Lung (tissue), 12 donors: ENCODE measurements around the gene LARP4B. TPM values are rescaled to one million over a fixed set of nuclear protein-coding genes. Genes with fewer than 3 reads are reported as not detected.

Experiments used
- ATAC-seq: fragments of 200-7000 bp; cut with Tn5 transposase; one replicate; pipeline ENCODE4 v1.9.1; 2020; ENCODE audit warnings: moderate number of reproducible peaks; ENCODE audit not compliant: insufficient read depth, low FRiP score
- DNase-seq, 3 donors: peaks; one replicate each; pipeline ENCODE4 v3.0.0-alpha.2; 2013 to 2017
- H3K27ac ChIP-seq, 2 donors: one replicate each; pipeline ENCODE4 v1.5.1; 2013; ENCODE audit warnings: mild to moderate bottlenecking in 2 of 2, moderate library complexity in 2 of 2, control low read depth in 1 of 2, inconsistent platforms in 1 of 2, low read depth in 1 of 2, low read length in 1 of 2
- H3K27me3 ChIP-seq, 3 donors: one replicate each; pipeline ENCODE4 v1.5.1; 2013; ENCODE audit warnings: low read length in 2 of 3; ENCODE audit not compliant: control insufficient read depth in 3 of 3, insufficient read depth in 3 of 3
- H3K36me3 ChIP-seq, 4 donors: one replicate each; pipeline ENCODE4 v1.5.1; 2013; ENCODE audit warnings: low read length in 4 of 4, mild to moderate bottlenecking in 1 of 4, moderate library complexity in 1 of 4; ENCODE audit not compliant: control insufficient read depth in 4 of 4, insufficient read depth in 4 of 4
- H3K4me1 ChIP-seq, 5 donors: one replicate each; pipeline ENCODE4 v1.5.1; 2013; ENCODE audit warnings: low read length in 5 of 5, mild to moderate bottlenecking in 2 of 5, moderate library complexity in 1 of 5; ENCODE audit not compliant: control insufficient read depth in 5 of 5, insufficient read depth in 5 of 5
- H3K4me3 ChIP-seq: one replicate; pipeline ENCODE4 v1.5.1; 2013; ENCODE audit warnings: mild to moderate bottlenecking, control low read depth, moderate library complexity
- H3K9ac ChIP-seq, 2 donors: one replicate each; pipeline ENCODE4 v1.5.1; 2013; ENCODE audit warnings: low read length in 2 of 2, control low read depth in 1 of 2; ENCODE audit not compliant: insufficient read depth in 1 of 2
- H3K9me3 ChIP-seq, 4 donors: one replicate each; pipeline ENCODE4 v1.5.1; 2013; ENCODE audit warnings: low read length in 3 of 4, mild to moderate bottlenecking in 1 of 4, moderate library complexity in 1 of 4; ENCODE audit not compliant: control insufficient read depth in 4 of 4, insufficient read depth in 3 of 4
- WGBS, 2 donors: extraction: QIAGEN DNeasy Blood & Tissue Kit; methylation state at CpG; one replicate each; pipeline ENCODE4 v1.1.7; 2013; 5-methylcytosine and 5-hydroxymethylcytosine counted together
- polyA plus RNA-seq, 2 donors: library from polyadenylated mRNA; stranded (reverse); fragments of 200-250 nt; gene quantifications; one replicate each; pipeline ENCODE4 v1.2.1, GENCODE V29; 2013
- total RNA-seq, 2 donors: library from RNA; depleted of rRNA in 1 of 2; stranded (reverse); fragments of >200 nt in 1 of 2; gene quantifications; one replicate each; pipeline ENCODE4 v1.2.1, GENCODE V29; 2014 to 2021
- TF ChIP-seq, protein P1 (sequence below): IDR thresholded peaks from 2 replicates; pipeline ENCODE4 v1.5.1; 2012; ENCODE audit warnings: mild to moderate bottlenecking; ENCODE audit errors: control extremely low read depth, extremely low read depth
- donor health status: control.
- donor health status: control.
- donor health status: Bipolar disorder and iron deficiency.
- donor health status: healthy.
- donor health status: DM: yes; HTN: yes; CAD: no.

Gene LARP4B
- total and polyA plus RNA-seq, 4 donors = 24.7 to 133 (median 66.9) TPM

DNA sequence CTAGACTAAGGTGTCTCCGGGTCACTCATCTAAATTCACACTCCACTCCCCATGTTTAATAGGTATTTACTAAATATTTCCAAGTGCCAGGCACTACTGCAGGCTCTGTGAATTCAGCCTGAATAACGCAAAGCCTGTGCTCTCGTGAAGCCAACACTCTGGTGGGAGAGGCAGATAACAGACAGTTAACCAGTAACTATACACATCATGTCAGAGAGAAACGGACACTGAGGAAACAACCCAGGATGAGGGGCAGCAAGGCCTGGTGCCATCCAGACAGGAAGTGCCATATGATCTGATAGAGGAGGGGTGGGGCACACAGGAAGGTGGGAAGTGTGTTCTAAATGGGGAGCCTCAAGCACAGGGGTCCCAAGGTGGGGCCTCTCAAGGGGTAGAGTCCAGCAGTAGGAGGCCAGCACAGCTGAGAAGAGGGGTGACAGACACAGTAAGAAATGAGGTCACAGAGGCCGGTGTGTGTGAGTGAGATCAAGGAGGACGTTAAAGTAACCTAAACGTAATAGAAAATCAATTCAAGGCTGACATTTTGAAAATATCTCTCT lies 85.3 kb downstream of the LARP4B start:
- Histone ChIP-seq H3K4me3 (no peak overlapping the region), H3K9me3 (peaks cover 0 to 4% (median 1%) of the 10 kb centered on the region in 4 donors), H3K4me1 (peaks cover 0 to 2% (median 0%) of the 10 kb centered on the region in 5 donors), H3K36me3 (peaks cover 7 to 23% (median 19%) of the 10 kb centered on the region in 4 donors), H3K9ac (no peak overlapping the region), H3K27me3 (no peaks in the 10 kb centered on the region), H3K27ac (no peak overlapping the region)
- ATAC-seq (no peak), DNase-seq (no peak)
- WGBS, 2 donors = 75 to 76% methylated on average over 7 of the region's 7 CpGs
- TF ChIP-seq, protein P1, sequence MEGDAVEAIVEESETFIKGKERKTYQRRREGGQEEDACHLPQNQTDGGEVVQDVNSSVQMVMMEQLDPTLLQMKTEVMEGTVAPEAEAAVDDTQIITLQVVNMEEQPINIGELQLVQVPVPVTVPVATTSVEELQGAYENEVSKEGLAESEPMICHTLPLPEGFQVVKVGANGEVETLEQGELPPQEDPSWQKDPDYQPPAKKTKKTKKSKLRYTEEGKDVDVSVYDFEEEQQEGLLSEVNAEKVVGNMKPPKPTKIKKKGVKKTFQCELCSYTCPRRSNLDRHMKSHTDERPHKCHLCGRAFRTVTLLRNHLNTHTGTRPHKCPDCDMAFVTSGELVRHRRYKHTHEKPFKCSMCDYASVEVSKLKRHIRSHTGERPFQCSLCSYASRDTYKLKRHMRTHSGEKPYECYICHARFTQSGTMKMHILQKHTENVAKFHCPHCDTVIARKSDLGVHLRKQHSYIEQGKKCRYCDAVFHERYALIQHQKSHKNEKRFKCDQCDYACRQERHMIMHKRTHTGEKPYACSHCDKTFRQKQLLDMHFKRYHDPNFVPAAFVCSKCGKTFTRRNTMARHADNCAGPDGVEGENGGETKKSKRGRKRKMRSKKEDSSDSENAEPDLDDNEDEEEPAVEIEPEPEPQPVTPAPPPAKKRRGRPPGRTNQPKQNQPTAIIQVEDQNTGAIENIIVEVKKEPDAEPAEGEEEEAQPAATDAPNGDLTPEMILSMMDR = no peak

DNA sequence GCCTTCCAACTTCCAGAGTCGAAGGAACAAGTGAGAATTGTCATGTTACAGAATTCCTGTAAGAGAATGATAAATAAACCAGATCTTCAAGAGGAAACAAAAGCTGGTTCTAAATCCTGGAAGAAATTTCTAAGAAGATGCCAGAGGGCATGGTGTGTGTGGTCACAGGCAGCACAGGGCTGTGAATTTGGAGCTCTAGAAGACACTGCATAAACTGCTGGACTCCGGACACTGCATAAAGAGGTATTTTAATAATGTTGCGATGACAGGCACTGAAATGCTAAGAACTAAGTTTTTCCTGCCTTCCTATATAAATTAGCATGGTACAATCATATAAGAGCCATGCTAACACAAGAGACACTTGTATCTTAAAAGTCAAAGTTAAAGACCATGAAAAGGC lies 86.0 kb downstream of the LARP4B start:
- Histone ChIP-seq H3K27ac (no peak overlapping the region), H3K36me3 (peaks cover 7 to 28% (median 24%) of the 10 kb centered on the region in 4 donors), H3K4me3 (no peak overlapping the region), H3K9ac (no peak overlapping the region), H3K27me3 (no peaks in the 10 kb centered on the region), H3K9me3 (peaks cover 0 to 4% (median 1%) of the 10 kb centered on the region in 4 donors), H3K4me1 (peaks cover 0 to 2% (median 0%) of the 10 kb centered on the region in 5 donors)
- TF ChIP-seq, protein P1 = no peak
- DNase-seq = no peak
- no peak for ATAC-seq
- WGBS, 2 donors = 77% methylated on average over 3 of the region's 3 CpGs

DNA sequence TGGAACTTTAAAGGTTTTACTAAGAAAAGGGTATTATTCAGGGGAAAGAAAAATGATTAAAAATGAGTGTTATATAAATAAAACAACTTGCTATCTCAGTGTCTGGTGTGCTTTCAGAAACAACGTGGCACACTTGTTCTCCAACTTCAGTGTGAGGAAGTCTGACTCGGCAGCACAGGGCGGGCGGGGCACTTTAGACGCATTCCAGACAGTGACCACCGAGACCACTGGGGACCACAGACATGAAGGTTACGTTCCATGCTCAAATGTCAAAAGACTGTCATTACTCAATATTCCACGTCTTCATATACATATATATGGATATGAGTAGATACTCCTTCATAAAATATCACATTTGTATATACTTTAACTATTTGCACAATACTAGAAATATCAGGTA lies 87.0 kb downstream of the LARP4B start:
- Histone ChIP-seq H3K27ac (peak overlapping the region in 1 of 2 donors; percentile 24), H3K36me3 (peaks cover 7 to 32% (median 27%) of the 10 kb centered on the region in 4 donors), H3K9me3 (peaks cover 0 to under 1% (median 0%) of the 10 kb centered on the region in 4 donors), H3K4me1 (peaks cover 0 to 2% (median 0%) of the 10 kb centered on the region in 5 donors), H3K4me3 (no peak overlapping the region), H3K9ac (no peak overlapping the region), H3K27me3 (no peaks in the 10 kb centered on the region)
- peak; percentile 30 for ATAC-seq
- 61 to 62% methylated on average over 8 of the region's 8 CpGs for WGBS, 2 donors
- DNase-seq = no peak
- TF ChIP-seq, protein P1 = no peak

DNA sequence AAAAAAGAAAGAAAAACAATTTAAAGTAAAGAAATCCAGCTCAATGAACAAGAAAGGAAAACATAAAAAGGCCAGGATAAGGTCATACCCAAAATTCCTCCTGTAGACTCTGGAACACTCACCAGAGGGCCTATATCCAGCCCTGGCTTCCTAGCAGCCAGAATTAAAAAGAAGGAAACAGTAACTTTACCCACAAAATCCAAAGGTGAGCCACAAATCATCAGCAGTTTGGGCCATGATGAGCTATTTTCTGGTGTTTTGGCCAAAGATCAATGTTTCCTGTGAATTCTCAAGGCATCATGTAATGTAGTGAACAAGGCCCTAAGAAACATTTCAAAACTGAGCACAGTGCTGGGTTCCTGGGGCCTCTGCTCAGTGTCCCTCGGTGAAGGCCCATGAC lies 87.8 kb downstream of the LARP4B start:
- H3K27me3 ChIP-seq = no peaks in the 10 kb centered on the region
- H3K9ac ChIP-seq = no peak overlapping the region
- peaks cover 11 to 36% (median 29%) of the 10 kb centered on the region in 4 donors for H3K36me3 ChIP-seq
- DNase-seq (no peak), ATAC-seq (no peak)
- H3K4me1 ChIP-seq = peaks cover 0 to 2% (median 0%) of the 10 kb centered on the region in 5 donors
- no peaks in the 10 kb centered on the region for H3K9me3 ChIP-seq
- H3K27ac ChIP-seq = no peak overlapping the region
- no peak overlapping the region for H3K4me3 ChIP-seq
- WGBS, 2 donors = 94 to 98% methylated on average over 1 of the region's 1 CpG
- TF ChIP-seq, protein P1 = no peak
